ENCODE data around the gene SPTBN5.
A peak's percentile ranks its signal among the peaks of the same experiment; 100 is the strongest.

The SPTBN5 gene

DNA sequence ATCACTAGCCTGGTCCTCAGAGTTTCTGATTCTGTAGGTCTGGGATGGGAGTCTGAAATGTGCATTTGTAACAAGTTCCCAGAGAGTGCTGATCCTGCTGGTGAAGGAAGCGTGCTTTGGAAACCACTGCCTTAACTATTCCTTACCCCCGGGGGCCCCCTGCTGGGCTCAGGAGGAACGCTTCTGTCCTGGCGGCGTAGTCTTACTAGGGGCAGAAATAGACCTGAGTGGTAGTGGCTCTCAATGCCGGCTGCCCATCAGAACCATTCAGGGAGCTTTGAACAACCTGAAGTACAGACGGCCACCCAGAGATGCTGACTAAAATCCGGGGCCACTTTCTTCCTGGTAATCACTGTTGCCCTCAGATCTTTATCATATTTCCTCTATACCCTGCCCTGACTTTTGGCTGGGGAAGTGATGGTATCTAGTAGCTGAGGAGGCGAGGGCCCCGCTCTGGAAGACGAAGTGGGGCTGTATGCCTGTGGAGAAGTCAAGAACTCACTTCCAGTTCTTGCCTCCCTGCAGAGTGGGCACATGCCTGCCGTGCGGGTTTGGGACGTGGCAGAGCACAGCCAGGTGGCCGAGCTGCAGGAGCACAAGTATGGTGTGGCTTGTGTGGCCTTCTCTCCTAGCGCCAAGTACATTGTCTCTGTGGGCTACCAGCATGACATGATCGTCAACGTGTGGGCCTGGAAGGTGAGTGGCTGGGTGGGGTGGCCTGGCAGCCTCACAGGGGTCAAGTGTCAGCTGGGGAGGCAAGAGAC, 82.2 kb downstream of the SPTBN5 start:
- TF ChIP-seq, protein P1, sequence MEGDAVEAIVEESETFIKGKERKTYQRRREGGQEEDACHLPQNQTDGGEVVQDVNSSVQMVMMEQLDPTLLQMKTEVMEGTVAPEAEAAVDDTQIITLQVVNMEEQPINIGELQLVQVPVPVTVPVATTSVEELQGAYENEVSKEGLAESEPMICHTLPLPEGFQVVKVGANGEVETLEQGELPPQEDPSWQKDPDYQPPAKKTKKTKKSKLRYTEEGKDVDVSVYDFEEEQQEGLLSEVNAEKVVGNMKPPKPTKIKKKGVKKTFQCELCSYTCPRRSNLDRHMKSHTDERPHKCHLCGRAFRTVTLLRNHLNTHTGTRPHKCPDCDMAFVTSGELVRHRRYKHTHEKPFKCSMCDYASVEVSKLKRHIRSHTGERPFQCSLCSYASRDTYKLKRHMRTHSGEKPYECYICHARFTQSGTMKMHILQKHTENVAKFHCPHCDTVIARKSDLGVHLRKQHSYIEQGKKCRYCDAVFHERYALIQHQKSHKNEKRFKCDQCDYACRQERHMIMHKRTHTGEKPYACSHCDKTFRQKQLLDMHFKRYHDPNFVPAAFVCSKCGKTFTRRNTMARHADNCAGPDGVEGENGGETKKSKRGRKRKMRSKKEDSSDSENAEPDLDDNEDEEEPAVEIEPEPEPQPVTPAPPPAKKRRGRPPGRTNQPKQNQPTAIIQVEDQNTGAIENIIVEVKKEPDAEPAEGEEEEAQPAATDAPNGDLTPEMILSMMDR (IDR thresholded peaks at IDR 0.05; ENCODE audit: low read depth, low read length, missing control alignments), result peak; percentile 93
- DNase-seq (ENCODE audit: extremely low read depth, low read depth), result peak; percentile 69
- H3K4me3 ChIP-seq (replicated peaks; ENCODE audit: low read depth, low read length), result no peak overlapping the region

DNA sequence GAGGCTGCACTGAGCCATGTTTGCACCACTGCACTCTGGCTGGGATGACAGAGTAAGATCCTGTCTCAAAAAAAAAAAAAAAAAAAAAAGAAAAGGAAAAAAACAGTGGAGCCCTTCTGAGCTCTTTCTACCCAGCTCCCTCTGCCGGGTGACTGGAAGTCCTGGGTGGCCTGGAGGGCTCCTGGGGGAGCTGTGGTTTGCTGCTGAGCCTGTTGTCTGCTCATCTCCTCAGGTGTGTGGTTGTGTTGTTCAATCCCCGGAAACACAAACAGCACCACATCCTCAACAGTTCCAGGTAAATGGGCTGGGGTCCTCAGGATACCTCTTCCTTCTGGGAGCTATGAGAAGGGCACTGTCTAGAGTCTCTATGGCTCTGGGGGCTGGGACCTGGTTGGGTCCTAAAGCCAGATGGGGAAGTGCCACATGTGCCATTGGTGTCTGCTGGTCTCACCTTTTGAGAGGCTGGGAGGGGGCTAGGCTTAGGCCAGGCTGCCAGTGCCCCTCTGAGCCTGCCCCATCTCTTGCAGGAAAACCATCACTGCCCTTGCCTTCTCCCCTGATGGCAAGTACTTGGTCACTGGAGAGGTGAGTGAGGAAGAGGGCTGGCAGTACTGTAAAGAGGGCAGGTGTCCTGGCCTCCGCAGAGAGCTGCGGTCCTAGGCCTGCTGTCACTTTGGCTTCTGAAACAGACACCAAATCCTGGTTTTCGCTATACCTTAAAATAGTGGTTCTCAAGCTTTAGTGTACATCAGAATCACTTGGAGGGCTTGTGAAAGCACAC, 83.0 kb downstream of the SPTBN5 start:
- TF ChIP-seq, protein P1 (IDR thresholded peaks at IDR 0.05; ENCODE audit: low read depth, low read length, missing control alignments), result no peak
- no peak for DNase-seq (ENCODE audit: extremely low read depth, low read depth)
- no peak overlapping the region for H3K4me3 ChIP-seq (replicated peaks; ENCODE audit: low read depth, low read length)

DNA sequence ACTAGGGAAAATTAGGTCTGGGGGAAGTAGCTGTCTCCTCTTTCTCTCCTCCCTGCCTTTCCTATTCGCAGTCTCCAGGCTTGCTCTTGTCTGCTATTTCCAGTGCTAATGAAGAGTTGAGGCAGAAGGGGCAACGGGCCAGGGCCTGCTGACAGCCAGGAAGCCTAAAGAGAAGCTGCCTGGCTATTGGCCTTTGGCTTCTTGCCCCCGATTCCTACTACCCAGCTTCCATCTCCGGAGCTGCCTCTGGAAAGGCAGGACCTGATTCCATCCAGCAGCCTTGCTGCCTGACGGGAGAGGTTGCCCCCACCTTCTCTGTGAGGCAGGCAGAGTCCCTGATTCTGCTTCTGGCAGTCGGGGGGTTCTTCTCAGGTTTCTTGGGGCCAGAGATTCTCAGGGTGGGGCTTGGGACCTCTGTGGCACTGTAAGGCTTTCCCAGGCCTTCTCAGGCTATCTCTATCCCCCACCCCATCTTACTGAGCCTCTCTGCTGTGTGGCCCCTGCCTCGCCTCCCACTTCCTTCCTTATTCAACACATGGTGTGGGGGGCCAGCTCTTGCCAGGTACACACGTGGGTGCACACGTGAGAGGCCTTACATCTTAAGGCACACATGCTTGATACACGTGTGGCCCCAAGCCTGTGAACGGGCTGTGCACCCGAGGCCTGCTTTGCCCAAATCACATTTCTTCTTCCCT, 84.2 kb downstream of the SPTBN5 start:
- no peak overlapping the region for H3K4me3 ChIP-seq (replicated peaks; ENCODE audit: low read depth, low read length)
- TF ChIP-seq, protein P1 (IDR thresholded peaks at IDR 0.05; ENCODE audit: low read depth, low read length, missing control alignments), result no peak
- no peak for DNase-seq (ENCODE audit: extremely low read depth, low read depth)

- H3K4me3 ChIP-seq (replicated peaks; ENCODE audit: low read depth, low read length), result no peak overlapping the region
- DNase-seq (ENCODE audit: extremely low read depth, low read depth), result no peak
- TF ChIP-seq, protein P1 (IDR thresholded peaks at IDR 0.05; ENCODE audit: low read depth, low read length, missing control alignments), result no peak
Observed at GRCh38 chr15:41809121-41809520, 84.7 kb downstream of the SPTBN5 start.

DNA sequence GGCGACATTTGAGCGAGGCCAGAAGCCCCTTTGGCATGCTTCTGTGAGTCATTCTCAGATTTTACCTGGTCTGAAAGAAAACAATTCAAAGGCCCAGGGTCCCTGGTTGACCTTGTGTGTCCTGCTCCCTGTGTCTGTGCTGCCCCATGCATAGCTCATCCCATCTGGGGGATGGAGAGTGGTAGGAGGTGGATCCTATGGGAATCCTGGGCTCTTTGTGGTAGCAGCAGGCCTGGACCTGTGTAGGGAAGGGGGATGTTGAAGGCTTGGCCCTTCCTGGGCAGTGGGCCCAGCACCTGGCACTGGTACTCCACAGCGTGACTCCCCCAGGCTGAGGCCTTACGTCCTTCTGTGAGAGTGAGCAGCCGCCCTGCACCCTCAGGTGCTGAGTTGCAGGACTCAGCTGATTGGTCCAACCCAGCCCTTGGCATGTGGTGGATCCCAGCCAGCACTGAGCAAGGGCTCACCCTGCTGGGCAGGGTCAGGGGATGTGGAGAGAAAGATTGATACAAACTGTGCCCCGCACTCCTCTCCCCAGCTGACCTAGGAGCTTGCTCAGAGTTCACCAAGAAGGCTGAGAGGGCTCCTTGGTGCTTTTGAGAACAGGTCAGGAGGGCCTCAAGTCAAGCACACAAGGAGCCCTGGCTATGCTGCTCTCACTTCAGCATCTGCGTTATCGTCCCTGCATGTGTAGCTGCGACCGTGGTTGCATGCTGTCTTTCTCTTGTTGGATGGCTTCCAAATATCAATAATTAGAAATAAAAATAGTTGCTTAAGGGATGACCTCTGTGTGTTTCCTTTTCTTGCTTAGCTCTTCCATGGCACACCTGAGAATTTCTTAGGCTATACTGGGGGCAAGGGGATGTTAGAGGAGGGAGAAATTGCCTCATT, 87.3 kb downstream of the SPTBN5 start:
- TF ChIP-seq, protein P1 (IDR thresholded peaks at IDR 0.05; ENCODE audit: low read depth, low read length, missing control alignments), result no peak
- no peak overlapping the region for H3K4me3 ChIP-seq (replicated peaks; ENCODE audit: low read depth, low read length)
- DNase-seq (ENCODE audit: extremely low read depth, low read depth), result no peak

DNA sequence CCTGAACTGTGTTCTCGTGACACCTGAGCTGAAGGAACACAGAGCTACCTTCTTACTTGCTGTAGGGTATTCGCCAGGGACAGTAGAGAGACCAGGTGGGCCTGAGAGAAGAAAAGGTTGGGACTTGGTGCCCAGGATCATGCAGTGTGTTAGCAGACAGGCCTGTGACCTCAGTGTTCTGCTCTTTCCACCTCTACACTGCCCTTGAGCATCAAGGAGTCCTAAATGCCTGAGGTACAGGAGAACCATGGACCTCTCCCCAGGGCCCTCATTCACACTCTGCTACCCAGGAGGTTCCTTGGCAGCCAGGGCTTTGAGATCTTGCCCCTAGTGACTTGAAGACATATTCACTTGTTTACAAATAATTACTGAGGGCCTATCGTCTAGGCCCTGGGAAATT, 88.1 kb downstream of the SPTBN5 start:
- TF ChIP-seq, protein P1 (IDR thresholded peaks at IDR 0.05; ENCODE audit: low read depth, low read length, missing control alignments), result no peak
- DNase-seq (ENCODE audit: extremely low read depth, low read depth), result no peak
- no peak overlapping the region for H3K4me3 ChIP-seq (replicated peaks; ENCODE audit: low read depth, low read length)
